Measurements from ENCODE around the gene ZNF530. TPM values are rescaled to one million over a fixed set of nuclear protein-coding genes. Genes with fewer than 3 reads are reported as not detected.

Gene ZNF530
- total RNA-seq, 2 donors from 2014 or later, result 5.6 to 10.1 TPM

DNA sequence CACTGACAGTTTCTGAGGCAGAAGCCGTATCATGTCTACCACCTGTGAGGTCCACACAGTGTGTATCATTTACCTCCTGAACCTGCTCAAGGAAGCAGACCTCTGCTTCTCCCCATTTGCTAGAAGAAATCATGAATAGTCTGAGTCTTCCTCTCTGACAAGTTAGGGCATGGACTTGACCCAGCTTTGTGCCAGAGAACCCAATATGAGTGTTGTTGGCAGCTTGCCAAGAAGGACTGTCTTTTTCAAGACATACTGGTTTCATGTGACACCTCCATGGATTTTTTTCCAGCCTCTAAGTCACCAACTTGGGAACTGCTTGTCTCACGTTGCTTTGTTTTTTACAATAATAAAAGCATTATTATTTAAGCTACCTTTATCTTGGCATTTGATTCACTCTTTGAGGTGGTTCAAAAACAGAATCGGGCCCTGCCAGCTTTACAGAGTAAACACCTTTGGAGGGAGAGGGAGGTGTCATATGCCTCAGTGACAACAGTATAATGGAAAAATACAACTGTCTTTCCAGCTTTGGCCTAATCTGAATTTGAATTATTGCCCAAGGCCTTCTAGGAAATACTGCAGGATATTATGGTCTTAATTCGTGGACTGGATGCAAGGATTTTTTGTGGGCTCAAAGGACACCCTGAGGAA, 42.8 kb downstream of the ZNF530 start:
- H3K27me3 ChIP-seq (ENCODE audit: control insufficient read depth, insufficient read depth, low read length, poor library complexity, severe bottlenecking), result no peaks in the 10 kb centered on the region
- peaks cover 44% of the 10 kb centered on the region for H3K9me3 ChIP-seq (ENCODE audit: control insufficient read depth, low read length)
- no peak overlapping the region for H3K9ac ChIP-seq (ENCODE audit: extremely low read depth, low read length, poor library complexity, severe bottlenecking)
- H3K4me3 ChIP-seq (ENCODE audit: low read length), result no peak overlapping the region
- Mint-ChIP-seq H3K4me3 (no peak overlapping the region), H3K9me3 (peaks cover 69% of the 10 kb centered on the region), H3K4me1 (no peaks in the 10 kb centered on the region), H3K36me3 (ENCODE audit: low read depth) (peaks cover 65% of the 10 kb centered on the region), H3K27ac (no peak overlapping the region), H3K27me3 (ENCODE audit: insufficient read depth) (no peaks in the 10 kb centered on the region)
- TF ChIP-seq, protein P1, sequence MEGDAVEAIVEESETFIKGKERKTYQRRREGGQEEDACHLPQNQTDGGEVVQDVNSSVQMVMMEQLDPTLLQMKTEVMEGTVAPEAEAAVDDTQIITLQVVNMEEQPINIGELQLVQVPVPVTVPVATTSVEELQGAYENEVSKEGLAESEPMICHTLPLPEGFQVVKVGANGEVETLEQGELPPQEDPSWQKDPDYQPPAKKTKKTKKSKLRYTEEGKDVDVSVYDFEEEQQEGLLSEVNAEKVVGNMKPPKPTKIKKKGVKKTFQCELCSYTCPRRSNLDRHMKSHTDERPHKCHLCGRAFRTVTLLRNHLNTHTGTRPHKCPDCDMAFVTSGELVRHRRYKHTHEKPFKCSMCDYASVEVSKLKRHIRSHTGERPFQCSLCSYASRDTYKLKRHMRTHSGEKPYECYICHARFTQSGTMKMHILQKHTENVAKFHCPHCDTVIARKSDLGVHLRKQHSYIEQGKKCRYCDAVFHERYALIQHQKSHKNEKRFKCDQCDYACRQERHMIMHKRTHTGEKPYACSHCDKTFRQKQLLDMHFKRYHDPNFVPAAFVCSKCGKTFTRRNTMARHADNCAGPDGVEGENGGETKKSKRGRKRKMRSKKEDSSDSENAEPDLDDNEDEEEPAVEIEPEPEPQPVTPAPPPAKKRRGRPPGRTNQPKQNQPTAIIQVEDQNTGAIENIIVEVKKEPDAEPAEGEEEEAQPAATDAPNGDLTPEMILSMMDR (conservative IDR thresholded peaks at IDR 0.05), result no peak
- WGBS, 2 experiments (ENCODE audit: insufficient coverage in 1 of 2, insufficient read length in 1 of 2), result 92 to 96% methylated on average over 2 to 4 of the region's 4 CpGs
- no peaks in the 10 kb centered on the region for H3K4me1 ChIP-seq (ENCODE audit: control insufficient read depth, insufficient read depth, low read length)
- no peak overlapping the region for H3K27ac ChIP-seq (ENCODE audit: low read depth, low read length)
- DNase-seq, result no peak
- peaks cover 54% of the 10 kb centered on the region for H3K36me3 ChIP-seq (ENCODE audit: control insufficient read depth, insufficient read depth, low read length)

DNA sequence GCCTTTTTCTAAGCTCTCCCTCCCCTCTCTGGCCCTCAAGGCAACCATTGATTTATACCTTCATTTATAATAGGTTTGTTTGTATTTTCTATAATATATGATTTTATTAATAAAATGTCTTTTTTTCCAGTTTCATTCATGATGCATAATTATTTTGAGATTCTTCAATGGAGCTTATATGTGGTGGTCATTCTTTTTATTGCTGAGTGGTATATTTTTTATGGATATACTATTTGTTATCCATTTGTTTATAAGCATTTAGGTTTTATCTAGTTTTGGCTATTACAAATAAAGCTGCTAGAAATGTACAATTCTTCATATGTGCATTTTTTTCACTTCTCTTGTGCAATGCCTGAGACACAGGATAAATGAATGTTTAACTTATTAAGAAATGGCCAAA, 44.0 kb downstream of the ZNF530 start:
- DNase-seq, result no peak
- Mint-ChIP-seq H3K4me1 (no peaks in the 10 kb centered on the region), H3K27ac (no peak overlapping the region), H3K36me3 (ENCODE audit: low read depth) (peaks cover 54% of the 10 kb centered on the region), H3K27me3 (ENCODE audit: insufficient read depth) (peaks cover 7% of the 10 kb centered on the region), H3K9me3 (peaks cover 57% of the 10 kb centered on the region), H3K4me3 (no peak overlapping the region)
- Histone ChIP-seq H3K9ac (ENCODE audit: extremely low read depth, low read length, poor library complexity, severe bottlenecking) (no peak overlapping the region), H3K9me3 (ENCODE audit: control insufficient read depth, low read length) (peaks cover 31% of the 10 kb centered on the region), H3K27me3 (ENCODE audit: control insufficient read depth, insufficient read depth, low read length, poor library complexity, severe bottlenecking) (no peaks in the 10 kb centered on the region), H3K4me3 (ENCODE audit: low read length) (no peak overlapping the region), H3K4me1 (ENCODE audit: control insufficient read depth, insufficient read depth, low read length) (no peaks in the 10 kb centered on the region), H3K36me3 (ENCODE audit: control insufficient read depth, insufficient read depth, low read length) (peaks cover 44% of the 10 kb centered on the region), H3K27ac (ENCODE audit: low read depth, low read length) (no peak overlapping the region)
- TF ChIP-seq, protein P1 (conservative IDR thresholded peaks at IDR 0.05), result no peak

DNA sequence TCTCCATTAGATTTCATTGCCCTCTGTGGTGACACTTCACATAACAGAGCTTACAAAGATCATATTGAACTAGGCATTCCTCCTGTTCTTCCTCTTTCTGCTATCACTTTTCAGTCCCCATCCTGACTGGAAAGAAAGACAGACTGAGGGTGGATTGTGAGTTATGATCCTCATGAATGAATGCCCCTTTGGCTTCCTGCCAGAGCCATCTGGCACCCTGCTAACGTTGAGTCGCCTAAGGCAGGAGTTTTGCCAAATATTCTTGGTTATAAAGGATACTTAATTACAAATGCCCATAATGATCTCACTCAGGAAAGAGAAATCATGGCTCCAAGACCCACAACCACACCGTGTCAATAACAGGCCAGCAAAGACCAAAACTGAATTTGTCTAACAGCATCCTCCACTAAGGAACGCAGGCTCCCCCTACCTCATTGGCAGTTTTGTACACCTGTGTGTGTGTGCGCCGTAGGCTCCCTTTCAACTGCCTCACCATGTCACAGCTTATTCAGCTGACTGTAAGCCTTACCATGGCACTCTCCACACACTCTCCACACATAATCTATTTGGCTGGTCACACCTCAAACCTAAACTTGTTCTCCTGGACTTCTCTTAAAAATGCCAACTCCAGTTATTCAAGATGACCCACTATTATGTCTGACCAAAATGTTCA, 48.8 kb downstream of the ZNF530 start:
- no peak overlapping the region for H3K4me3 Mint-ChIP-seq
- H3K36me3 Mint-ChIP-seq (ENCODE audit: low read depth), result peaks cover 6% of the 10 kb centered on the region
- WGBS, 2 experiments (ENCODE audit: insufficient coverage in 1 of 2, insufficient read length in 1 of 2), result 60 to 85% methylated on average over 3 to 6 of the region's 6 CpGs
- H3K4me3 ChIP-seq (ENCODE audit: low read length), result no peak overlapping the region
- H3K27me3 ChIP-seq (ENCODE audit: control insufficient read depth, insufficient read depth, low read length, poor library complexity, severe bottlenecking), result peaks cover under 1% of the 10 kb centered on the region
- H3K27me3 Mint-ChIP-seq (ENCODE audit: insufficient read depth), result peaks cover 20% of the 10 kb centered on the region
- H3K36me3 ChIP-seq (ENCODE audit: control insufficient read depth, insufficient read depth, low read length), result no peaks in the 10 kb centered on the region
- peaks cover 5% of the 10 kb centered on the region for H3K4me1 Mint-ChIP-seq
- no peak for DNase-seq
- H3K9me3 ChIP-seq (ENCODE audit: control insufficient read depth, low read length), result peaks cover under 1% of the 10 kb centered on the region
- H3K4me1 ChIP-seq (ENCODE audit: control insufficient read depth, insufficient read depth, low read length), result no peaks in the 10 kb centered on the region
- H3K9ac ChIP-seq (ENCODE audit: extremely low read depth, low read length, poor library complexity, severe bottlenecking), result no peak overlapping the region
- TF ChIP-seq, protein P1 (conservative IDR thresholded peaks at IDR 0.05), result no peak
- peaks cover 18% of the 10 kb centered on the region for H3K9me3 Mint-ChIP-seq
- no peak overlapping the region for H3K27ac Mint-ChIP-seq
- H3K27ac ChIP-seq (ENCODE audit: low read depth, low read length), result no peak overlapping the region
